GM21367 (cell line): ENCODE measurements around the gene PDE12.
"Not testable (repeated sequence)": the region's sequence is repeated elsewhere in the genome, so short reads cannot be mapped to it uniquely, and the experiment has no call there.

Source experiments
- ATAC-seq: cut with Tn5 transposase; IDR thresholded peaks from one replicate; pipeline ENCODE4 v1.9.1; 2021; ENCODE audit not compliant: unreplicated experiment

The PDE12 gene

DNA sequence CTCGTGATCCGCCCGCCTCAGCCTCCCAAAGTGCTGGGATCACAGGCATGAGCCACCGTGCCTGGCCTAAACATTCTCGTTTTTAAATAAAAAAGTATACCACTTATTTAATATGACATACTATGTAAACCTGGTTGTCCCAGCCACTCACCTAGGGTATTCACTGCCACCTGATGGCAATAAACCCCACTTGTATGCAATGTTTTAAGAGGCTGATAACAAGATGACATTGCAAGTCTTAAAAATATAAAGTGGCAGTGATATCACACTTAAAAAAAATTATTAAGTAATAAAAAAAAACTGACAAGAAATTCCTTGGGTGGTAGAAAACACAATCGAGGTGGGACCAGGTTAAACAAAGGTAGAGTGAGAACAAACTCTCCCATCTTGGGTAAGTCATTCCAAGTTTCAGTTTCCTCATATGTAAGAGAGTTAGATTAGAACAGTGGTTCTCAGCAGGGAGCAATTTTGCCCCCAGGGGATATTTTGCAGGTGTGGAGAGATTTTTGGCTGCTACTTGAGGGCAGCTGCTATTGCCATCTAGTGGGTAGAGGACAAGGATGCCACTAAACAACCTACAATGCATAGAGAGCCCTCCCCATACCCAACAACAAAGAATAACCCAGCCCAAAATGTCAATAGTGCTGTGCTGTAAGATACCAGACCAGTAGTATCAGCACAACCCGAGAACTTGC lies 26.5 kb downstream of the PDE12 start:
- ATAC-seq = no peak

DNA sequence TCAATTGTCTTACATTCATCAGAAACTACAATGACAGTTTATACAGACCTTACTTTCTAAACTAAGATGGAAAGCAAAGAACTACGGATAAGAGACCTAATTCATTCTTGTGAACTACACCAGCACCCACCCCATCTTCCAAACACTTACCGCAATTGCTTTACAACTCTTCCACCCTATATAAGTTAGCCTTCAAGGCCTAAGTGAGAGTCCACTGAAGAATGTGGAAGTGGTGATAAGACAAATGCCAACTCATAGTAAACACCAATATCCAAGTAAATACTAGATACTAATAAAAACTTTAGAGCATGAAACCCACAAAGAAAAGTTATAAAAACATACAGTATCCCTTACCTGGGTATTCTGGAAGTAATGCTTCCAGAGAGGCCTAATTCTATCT lies 27.5 kb downstream of the PDE12 start:
- no peak for ATAC-seq

DNA sequence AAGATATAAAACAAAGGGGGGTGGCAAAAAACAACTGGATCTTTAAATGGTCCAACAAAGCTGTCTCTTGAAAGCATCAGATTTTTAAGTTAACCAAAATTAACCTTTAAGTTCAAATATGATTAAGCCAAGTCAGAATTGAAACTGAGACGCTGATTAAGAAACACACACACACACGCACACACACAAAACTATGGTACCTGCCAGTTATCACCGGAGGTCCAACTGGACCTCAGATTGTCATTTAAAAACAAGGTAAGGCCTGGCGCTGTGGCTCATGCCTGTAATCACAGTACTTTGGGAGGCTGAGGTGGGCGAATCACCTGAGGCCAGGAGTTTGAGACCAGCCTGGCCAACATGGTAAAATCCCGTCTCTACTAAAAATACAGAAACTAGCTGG lies 30.7 kb downstream of the PDE12 start:
- ATAC-seq = no peak

DNA sequence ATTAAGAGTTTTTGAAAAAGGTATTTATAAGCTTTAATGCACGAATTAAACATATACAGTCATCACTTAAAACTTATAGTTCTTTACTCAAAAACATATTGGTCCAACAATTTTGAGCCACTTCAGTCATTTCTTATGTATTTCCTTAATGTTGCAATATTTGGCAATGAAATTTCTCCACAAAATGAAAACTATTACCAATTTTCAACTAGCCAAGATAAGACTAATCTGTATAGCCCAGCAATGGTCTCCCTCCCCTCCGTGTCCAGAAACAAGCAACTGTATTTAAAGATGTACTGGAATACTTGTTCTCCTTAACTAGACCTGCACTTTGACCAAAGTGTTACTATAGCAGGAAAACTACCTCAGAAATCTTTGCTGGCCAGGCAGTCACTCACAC lies 31.8 kb downstream of the PDE12 start:
- ATAC-seq = no peak

DNA sequence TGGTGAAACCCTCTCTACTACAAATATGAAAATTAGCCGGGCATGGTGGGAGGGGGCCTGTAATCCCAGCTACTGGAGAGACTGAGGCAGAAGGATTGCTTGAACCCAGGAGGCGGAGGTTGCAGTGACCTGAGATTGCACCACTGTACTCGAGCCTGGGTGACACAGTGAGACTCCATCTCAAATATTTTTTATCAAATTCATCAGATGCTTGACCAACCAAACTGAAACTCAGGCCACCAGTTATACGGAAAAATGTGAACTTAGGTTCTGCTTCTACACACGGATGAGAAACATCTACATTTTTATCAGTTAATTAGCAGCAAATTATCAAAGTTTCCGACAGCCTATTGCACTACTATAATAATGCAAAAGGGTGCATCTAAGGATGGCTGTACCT lies 36.2 kb downstream of the PDE12 start:
- ATAC-seq = no peak

DNA sequence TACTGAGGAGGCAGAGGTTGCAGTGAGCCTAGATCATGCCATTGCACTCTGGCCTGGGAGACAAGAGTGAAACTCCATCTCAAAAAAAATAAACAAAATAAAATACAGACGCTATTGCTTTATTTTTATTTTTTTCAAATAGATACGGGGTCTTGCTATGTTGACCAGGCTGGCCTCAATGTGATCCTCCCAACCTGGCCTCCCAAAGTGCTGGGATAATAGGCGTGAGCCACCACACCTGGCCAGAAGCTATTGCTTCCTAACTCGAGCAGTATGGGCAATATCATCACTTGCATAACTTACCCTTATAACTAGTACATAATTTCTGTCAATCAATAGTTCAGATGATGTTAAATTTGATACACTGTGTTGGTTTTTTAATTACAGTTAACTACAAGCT lies 38.1 kb downstream of the PDE12 start:
- ATAC-seq = no peak

DNA sequence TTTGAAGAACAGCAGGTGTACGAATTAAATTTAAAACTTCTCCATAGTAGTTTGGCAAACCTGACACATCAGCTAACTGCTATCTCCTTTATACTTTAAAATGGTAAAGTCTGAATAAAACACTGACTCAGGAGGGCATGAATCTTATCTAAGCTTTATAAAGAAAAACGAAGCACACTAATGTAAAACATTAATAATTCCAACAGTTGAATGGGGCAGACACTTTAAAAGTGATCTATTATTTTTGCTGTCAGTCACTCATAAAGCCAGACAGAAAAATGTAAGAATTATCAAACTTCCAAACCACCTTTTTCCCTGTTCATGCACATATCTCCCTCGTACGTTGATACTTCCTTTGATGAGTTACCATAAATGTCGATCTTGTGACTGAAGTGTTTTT lies 38.5 kb downstream of the PDE12 start:
- no peak for ATAC-seq

DNA sequence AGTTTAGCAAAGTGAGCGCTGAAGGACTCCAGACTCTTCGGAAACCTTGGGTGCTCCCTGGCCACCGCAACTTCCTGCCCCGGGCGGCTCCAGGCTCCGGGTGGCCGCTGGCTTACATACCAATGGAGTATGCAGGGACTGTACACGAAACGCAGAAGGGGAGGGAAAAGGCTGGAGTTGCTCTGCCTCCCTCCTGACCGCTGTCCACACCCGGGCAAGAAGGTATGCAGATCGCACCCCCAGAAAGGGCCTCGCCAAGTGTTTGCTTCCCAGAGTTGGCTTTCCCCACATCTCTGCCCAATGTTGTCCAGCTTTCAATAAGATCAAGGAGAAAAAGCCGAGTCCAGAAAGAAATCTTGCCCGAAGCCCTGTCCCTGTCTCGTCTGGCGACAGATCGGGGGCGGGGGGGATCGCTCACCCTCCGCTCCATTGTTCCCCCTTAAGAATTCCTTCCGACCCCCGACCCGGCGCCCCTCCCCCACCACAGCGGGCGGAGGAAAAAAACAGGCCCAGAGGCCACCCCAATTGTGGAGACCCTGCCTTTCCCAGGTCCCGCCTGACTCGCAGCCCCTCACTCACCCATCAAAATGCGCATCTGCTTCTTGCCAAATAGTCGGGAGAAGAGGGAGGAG lies 40.5 kb downstream of the PDE12 start:
- no peak for ATAC-seq

DNA sequence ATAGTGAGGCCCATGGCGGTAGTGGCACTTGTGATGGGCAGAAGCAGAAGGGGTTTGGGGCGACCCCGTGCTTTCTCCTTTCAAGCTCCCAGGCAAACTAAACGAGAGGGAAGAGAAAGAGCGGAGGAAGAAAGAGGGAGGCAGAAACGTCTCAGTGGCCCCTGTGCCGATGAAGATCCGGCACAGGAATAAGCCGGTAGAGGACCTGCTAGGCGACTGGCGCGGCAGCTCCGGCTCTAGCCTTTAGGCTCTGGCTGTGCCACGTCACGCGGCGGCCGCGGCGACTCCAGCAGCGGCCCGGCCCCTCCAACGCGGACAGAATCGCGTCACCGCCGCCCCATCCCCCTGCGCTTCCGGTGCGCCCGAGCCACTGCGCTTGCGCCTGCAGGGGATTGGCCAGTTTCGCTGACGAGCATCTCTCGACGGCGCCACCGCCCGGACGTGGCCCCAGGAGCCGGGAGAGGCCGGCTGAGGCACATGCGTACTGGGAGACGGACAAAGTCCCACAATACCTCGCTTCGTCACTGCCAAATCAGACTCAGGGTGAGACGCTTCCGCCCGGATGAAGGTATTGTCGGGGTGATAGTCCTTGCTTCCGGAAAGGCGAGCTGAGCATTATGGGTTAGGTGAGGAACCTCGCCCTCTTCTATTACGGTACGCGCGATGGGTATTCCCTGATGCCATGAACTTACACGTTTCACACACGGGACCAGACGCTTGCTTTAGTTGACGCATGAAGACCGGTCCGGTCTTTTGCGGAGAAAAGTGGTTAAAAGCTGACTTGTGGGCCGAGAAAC lies 41.3 kb downstream of the PDE12 start, which contains the start of gene ARF4:
Gene ARF4 (minus strand): TSS at position 218 of the 797 bp plus-strand sequence. CDS start 204 bp downstream, at position 14.
- ATAC-seq = peak; percentile 90

DNA sequence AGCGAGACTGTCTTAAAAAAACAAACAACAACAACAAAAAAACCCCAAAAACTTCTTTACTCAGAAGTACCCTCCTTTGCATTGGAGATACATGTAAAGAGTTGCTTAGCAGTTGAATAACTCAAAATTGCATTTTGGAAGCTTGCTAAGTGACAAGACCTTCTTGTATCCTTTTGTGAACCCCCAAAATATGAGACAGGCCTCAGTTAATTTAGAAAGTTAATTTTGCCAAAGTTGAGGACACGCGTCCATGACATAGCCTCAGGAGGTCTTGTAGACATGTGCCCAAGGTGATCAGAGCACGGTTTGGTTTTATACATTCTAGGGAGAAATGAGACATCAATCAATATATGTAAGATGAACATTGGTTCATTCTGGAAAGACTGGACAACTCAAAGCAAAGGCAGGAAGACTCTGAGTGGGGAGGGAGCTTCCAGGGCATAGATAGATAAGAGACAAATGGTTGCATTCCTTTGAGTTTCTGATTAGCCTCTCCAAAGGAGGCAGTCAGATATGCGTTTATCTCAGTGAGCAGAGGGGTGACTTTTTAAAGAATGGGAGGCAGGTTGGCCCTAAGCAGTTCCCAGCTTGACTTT lies 42.8 kb downstream of the PDE12 start:
- ATAC-seq = no peak

DNA sequence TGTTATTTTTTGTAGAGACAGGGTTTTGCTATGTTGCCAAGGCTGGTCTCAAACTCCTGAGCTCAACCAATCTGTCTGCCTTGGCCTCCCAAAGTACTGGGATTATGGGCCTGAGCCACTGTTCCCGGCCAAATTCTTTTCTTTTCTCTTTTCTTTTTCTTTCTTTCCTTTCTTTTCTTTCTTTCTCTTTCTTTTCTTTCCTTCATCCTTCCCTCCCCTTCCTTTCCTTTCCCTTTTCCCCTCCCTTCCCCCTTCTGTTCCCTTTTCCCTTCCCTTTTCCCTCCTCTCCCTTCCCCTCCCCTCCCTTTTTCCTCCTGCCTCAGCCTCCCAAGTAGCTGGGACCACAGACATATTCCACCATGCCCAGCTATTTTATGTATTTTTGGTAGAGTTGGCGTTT lies 44.1 kb downstream of the PDE12 start:
- ATAC-seq = no peak

DNA sequence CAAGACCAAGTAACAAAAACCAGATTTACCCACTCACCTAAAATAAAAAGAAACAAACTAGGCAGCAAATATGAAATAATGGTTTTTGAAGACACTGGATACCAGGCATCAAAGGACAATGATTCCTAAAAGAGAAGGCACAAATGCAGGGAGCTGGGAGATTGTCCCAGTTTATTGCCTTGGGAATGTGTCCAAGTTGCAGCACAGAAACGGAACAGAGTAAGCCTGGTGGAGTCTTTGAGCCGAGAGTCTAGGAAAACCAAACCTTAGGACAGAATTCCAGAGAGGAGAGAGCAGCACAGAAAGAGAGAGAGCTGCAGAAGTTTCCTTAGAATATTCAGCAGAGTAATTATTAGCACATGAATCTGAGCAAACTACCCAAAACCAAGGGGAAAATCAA lies 48.9 kb downstream of the PDE12 start:
- no peak for ATAC-seq

DNA sequence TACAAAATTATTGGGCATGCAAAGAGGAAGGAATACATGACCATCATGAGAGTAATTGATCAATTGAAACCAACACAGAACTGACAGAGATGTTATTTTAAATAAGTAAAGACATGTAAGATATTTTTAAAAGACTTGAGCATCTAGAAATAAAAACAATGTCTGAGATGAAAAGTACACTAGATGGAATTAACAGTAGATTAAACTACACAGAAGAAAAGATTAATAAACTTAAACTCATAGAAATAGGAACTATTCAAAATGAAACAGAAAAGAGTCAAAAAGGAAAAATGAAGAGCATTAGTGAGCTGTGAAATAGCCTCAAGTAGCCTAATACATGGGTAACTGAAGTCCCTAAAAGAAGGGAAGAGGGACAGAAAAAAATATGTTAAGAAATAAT lies 49.6 kb downstream of the PDE12 start:
- ATAC-seq = no peak

DNA sequence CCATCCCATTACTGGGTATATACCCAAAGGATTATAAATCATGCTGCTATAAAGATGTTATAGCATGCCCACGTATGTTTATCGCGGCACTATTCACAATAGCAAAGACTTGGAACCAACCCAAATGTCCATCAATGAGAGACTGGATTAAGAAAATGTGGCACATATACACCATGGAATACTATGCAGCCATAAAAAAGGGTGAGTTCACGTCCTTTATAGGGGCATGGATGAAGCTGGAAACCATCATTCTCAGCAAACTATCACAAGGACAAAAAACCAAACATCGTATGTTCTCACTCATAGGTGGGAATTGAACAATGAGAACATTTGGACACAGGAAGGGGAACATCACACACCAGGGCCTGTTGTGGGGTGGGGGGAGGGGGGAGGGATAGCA lies 55.8 kb downstream of the PDE12 start:
- ATAC-seq = not testable (repeated sequence)

DNA sequence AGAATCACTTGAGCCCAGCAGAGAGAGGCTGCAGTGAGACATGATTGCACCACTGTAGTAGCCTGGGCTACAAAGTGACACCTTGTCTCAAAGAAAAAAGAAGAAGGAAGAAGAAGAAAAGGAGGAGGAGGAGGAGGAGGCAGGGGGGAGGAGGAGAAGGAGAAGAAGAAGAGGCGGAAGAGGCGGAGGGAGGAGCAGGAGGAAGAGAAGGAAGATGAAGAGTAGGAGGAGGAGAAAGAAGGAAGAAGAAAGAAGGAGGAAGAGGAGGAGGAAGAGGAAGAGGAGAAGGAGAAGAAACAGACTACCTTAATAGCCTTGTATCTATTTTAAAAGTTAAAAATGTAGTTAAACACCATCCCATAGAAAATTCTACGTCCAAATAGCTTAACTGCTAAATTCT lies 60.2 kb downstream of the PDE12 start:
- ATAC-seq = no peak
